GM19043 (cell line): ENCODE measurements around the gene MITF.

Experiments used
- ATAC-seq: cut with Tn5 transposase; IDR thresholded peaks from one replicate; pipeline ENCODE4 v1.9.1; 2021; ENCODE audit warnings: low read depth; ENCODE audit not compliant: unreplicated experiment

The MITF gene

DNA sequence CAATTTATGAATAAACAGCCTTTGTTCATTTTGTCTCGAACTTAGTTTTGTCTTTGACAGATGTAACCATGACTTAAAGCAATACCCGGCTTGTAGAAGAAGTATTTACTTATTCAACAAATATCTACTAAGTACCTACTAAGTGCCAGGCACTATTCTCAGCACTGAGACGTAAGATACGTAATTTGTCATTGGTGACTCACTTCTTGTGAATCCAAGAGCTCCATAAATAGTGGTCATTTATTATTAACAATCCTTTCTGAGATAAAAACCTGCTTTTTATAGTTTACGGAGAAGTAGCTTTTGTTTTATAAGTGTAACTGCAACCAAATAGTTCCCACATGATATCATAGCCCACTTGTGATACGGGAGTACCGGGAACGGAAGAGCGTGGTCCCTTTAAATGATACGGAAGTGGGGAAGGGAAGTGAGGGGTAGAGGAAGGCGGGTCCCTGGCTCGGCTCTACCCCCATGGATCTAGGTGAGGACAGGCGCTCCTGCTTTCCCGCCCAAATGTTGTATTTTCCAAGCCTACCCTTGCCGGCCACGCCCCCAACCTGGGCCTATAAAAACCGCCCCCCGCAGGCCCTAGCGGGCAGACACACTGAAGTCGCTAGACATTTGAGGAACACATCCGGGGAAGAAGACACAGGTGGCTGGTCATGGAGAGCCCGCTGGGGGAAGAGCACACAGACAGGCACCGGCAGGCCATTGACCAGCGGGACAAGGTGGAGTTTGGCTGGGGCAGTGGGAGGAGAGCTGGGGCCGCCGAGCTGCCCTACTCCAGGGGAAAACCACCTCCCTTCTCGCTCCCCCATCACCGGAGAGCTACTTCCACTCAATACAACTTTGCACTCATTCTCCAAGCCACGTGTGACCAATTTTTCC lies 260.1 kb downstream of the MITF start, which contains the start of gene SAMMSON:
SAMMSON (plus strand) TSS at position 594 of the 888 bp plus-strand sequence.
- no peak for ATAC-seq

- no peak for ATAC-seq
Measured at GRCh38 chr3:70000028-70000410, 260.8 kb downstream of the MITF start.

- ATAC-seq: no peak
Measured at GRCh38 chr3:70000563-70001081, 261.4 kb downstream of the MITF start.

DNA sequence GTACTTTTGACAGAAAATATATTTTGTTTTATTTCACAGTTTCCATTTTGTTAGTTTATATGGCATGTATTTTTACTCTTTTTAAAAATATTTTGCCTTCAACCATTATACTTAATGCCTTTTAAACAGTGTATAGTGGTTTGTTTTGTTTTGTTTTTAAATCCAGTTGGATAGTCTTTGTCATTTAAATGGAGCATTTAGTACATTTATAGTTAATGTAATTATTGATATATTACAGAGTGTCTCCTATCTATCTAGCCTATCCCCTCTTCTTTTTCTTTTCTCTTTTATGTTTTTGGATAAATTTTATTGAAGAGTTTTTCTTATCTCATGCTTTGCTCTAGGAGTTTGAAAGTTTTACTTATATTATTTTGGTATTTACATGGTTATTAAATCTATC lies 263.9 kb downstream of the MITF start:
- no peak for ATAC-seq

- no peak for ATAC-seq
Measured at GRCh38 chr3:70006089-70006488, 266.8 kb downstream of the MITF start.

GRCh38 chr3:70010346-70010745 lies 271.1 kb downstream of the MITF start:
- no peak for ATAC-seq

DNA sequence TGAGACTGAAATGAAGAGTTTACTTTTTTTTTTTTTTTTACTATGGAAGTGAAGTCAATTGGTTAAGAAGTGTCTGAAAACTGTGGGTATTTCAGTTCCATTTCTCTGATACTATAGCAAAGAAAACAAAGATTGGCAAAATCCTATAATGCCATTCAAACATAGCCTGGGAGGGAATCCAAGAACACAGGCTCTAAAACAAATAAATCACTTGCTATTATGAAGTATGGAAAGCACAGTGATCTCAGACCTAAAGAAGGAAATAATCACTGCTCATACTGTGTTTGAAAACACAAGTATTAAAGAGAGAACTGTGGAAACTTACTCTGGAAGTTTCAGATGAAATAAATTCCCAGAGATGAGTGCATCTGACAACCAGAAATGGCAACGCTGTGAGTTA lies 272.3 kb downstream of the MITF start:
- ATAC-seq: no peak
